Esophagus (tissue), 2 donors: Measurements from ENCODE around the gene LHX3. TPM values are rescaled to one million over a fixed set of nuclear protein-coding genes. Genes with fewer than 3 reads are reported as not detected.

Experiments used
- H3K27ac ChIP-seq, 2 donors: one replicate each; pipeline ENCODE4 v1.5.1; 2013; ENCODE audit warnings: low read depth in 2 of 2, mild to moderate bottlenecking in 2 of 2, inconsistent platforms in 1 of 2, low read length in 1 of 2, moderate library complexity in 1 of 2
- H3K27me3 ChIP-seq, 2 donors: one replicate each; pipeline ENCODE4 v1.6.1; 2013; ENCODE audit warnings: low read length in 2 of 2, control low read depth in 1 of 2, mild to moderate bottlenecking in 1 of 2; ENCODE audit not compliant: insufficient read depth in 2 of 2, control insufficient read depth in 1 of 2
- H3K36me3 ChIP-seq, 2 donors: one replicate each; pipeline ENCODE4 v1.6.1; 2013; ENCODE audit warnings: low read length in 1 of 2; ENCODE audit not compliant: control insufficient read depth in 2 of 2, insufficient read depth in 2 of 2
- H3K4me1 ChIP-seq, 2 donors: one replicate each; pipeline ENCODE4 v1.6.1; 2013; ENCODE audit warnings: low read length in 1 of 2; ENCODE audit not compliant: control insufficient read depth in 2 of 2, insufficient read depth in 2 of 2
- H3K4me3 ChIP-seq, 2 donors: one replicate each; pipeline ENCODE4 v1.5.1; 2013; ENCODE audit warnings: low read length in 2 of 2, mild to moderate bottlenecking in 2 of 2, low read depth in 1 of 2, moderate library complexity in 1 of 2
- H3K9me3 ChIP-seq, 2 donors: one replicate each; pipeline ENCODE4 v1.6.1; 2013; ENCODE audit warnings: mild to moderate bottlenecking in 2 of 2, low read depth in 1 of 2, low read length in 1 of 2, moderate library complexity in 1 of 2; ENCODE audit not compliant: control insufficient read depth in 2 of 2, insufficient read depth in 1 of 2
- WGBS, 2 donors: extraction: QIAGEN DNeasy Blood & Tissue Kit; methylation state at CpG; one replicate each; pipeline ENCODE4 v1.1.7; 2013; 5-methylcytosine and 5-hydroxymethylcytosine counted together
- polyA plus RNA-seq, 2 donors: library from polyadenylated mRNA; stranded (reverse); fragments of 200-250 nt; gene quantifications; one replicate each; pipeline ENCODE4 v1.2.3, GENCODE V29; 2013
- donor health status: healthy with polysubstance abuse.
- donor health status: Bipolar disorder and iron deficiency.

The LHX3 gene
- polyA plus RNA-seq, 2 donors: not detected

- WGBS, 2 donors: 61 to 69% methylated on average over 12 of the region's 12 CpGs
- no peak overlapping the region for H3K27ac ChIP-seq
- no peak overlapping the region for H3K4me3 ChIP-seq
- H3K36me3 ChIP-seq: no peaks in the 10 kb centered on the region
- no peaks in the 10 kb centered on the region for H3K4me1 ChIP-seq
- peaks cover 0 to 4% of the 10 kb centered on the region in 2 donors for H3K27me3 ChIP-seq
- H3K9me3 ChIP-seq: no peaks in the 10 kb centered on the region
Measured at GRCh38 chr9:136160381-136160841, 44.5 kb downstream of the LHX3 start.

GRCh38 chr9:136159851-136160250 lies 45.1 kb downstream of the LHX3 start:
- WGBS, 2 donors: 87% methylated on average over 16 of the region's 16 CpGs
- Histone ChIP-seq H3K4me3 (no peak overlapping the region), H3K36me3 (no peaks in the 10 kb centered on the region), H3K27me3 (peaks cover 0 to 4% of the 10 kb centered on the region in 2 donors), H3K4me1 (no peaks in the 10 kb centered on the region), H3K27ac (no peak overlapping the region), H3K9me3 (no peaks in the 10 kb centered on the region)

- Histone ChIP-seq H3K4me1 (peaks cover 0 to 4% of the 10 kb centered on the region in 2 donors), H3K27ac (no peak overlapping the region), H3K27me3 (peaks cover 0 to 4% of the 10 kb centered on the region in 2 donors), H3K9me3 (no peaks in the 10 kb centered on the region), H3K36me3 (no peaks in the 10 kb centered on the region), H3K4me3 (no peak overlapping the region)
- 65 to 72% methylated on average over 20 of the region's 20 CpGs for WGBS, 2 donors
Measured at GRCh38 chr9:136157477-136158265, 47.3 kb downstream of the LHX3 start.

GRCh38 chr9:136156209-136157120 lies 48.5 kb downstream of the LHX3 start:
- no peak overlapping the region for H3K4me3 ChIP-seq
- H3K36me3 ChIP-seq: no peaks in the 10 kb centered on the region
- no peaks in the 10 kb centered on the region for H3K9me3 ChIP-seq
- no peak overlapping the region for H3K27ac ChIP-seq
- peaks cover 0 to 4% of the 10 kb centered on the region in 2 donors for H3K27me3 ChIP-seq
- WGBS, 2 donors: 55 to 59% methylated on average over 35 to 42 of the region's 42 CpGs
- H3K4me1 ChIP-seq: peaks cover 0 to 4% of the 10 kb centered on the region in 2 donors

- H3K27me3 ChIP-seq: peaks cover 0 to 4% of the 10 kb centered on the region in 2 donors
- no peaks in the 10 kb centered on the region for H3K9me3 ChIP-seq
- H3K36me3 ChIP-seq: no peaks in the 10 kb centered on the region
- 60 to 64% methylated on average over 17 of the region's 17 CpGs for WGBS, 2 donors
- no peak overlapping the region for H3K4me3 ChIP-seq
- H3K27ac ChIP-seq: no peak overlapping the region
- peaks cover 0 to 4% of the 10 kb centered on the region in 2 donors for H3K4me1 ChIP-seq
Measured at GRCh38 chr9:136155576-136155975, 49.4 kb downstream of the LHX3 start.

GRCh38 chr9:136154943-136155342 lies 50.0 kb downstream of the LHX3 start:
- no peak overlapping the region for H3K27ac ChIP-seq
- H3K36me3 ChIP-seq: no peaks in the 10 kb centered on the region
- no peaks in the 10 kb centered on the region for H3K9me3 ChIP-seq
- peaks cover 0 to 4% of the 10 kb centered on the region in 2 donors for H3K4me1 ChIP-seq
- WGBS, 2 donors: 88% methylated on average over 14 of the region's 14 CpGs
- peaks cover 0 to 4% of the 10 kb centered on the region in 2 donors for H3K27me3 ChIP-seq
- H3K4me3 ChIP-seq: no peak overlapping the region

- Histone ChIP-seq H3K36me3 (no peaks in the 10 kb centered on the region), H3K9me3 (no peaks in the 10 kb centered on the region), H3K27ac (no peak overlapping the region), H3K4me1 (peaks cover 0 to 4% of the 10 kb centered on the region in 2 donors), H3K4me3 (no peak overlapping the region), H3K27me3 (no peaks in the 10 kb centered on the region)
- 47 to 51% methylated on average over 23 to 24 of the region's 24 CpGs for WGBS, 2 donors
Measured at GRCh38 chr9:136153381-136154065, 51.4 kb downstream of the LHX3 start.

- peaks cover 0 to 4% of the 10 kb centered on the region in 2 donors for H3K4me1 ChIP-seq
- no peak overlapping the region for H3K4me3 ChIP-seq
- H3K27ac ChIP-seq: no peak overlapping the region
- H3K9me3 ChIP-seq: no peaks in the 10 kb centered on the region
- H3K27me3 ChIP-seq: no peaks in the 10 kb centered on the region
- WGBS, 2 donors: 91 to 92% methylated on average over 12 of the region's 12 CpGs
- no peaks in the 10 kb centered on the region for H3K36me3 ChIP-seq
Measured at GRCh38 chr9:136152931-136153330, 52.0 kb downstream of the LHX3 start.

GRCh38 chr9:136152543-136152866 lies 52.4 kb downstream of the LHX3 start:
- peaks cover 0 to 4% of the 10 kb centered on the region in 2 donors for H3K4me1 ChIP-seq
- no peaks in the 10 kb centered on the region for H3K9me3 ChIP-seq
- H3K27me3 ChIP-seq: no peaks in the 10 kb centered on the region
- no peak overlapping the region for H3K4me3 ChIP-seq
- H3K36me3 ChIP-seq: no peaks in the 10 kb centered on the region
- H3K27ac ChIP-seq: no peak overlapping the region
- WGBS, 2 donors: 85% methylated on average over 4 of the region's 4 CpGs
